K562 (cell line): ENCODE data around the gene ERAS. TPM values are rescaled to one million over a fixed set of nuclear protein-coding genes. Genes with fewer than 3 reads are reported as not detected.

Experiments used
- ELF2 ChIP-seq: fragments of 250-450 bp; sonication (Bioruptor Pico); IDR thresholded peaks from 2 replicates; pipeline ENCODE4 v1.5.0; 2021; ENCODE audit warnings: mild to moderate bottlenecking
- GATA2 ChIP-seq: sonication (generic); formaldehyde crosslinking; IDR thresholded peaks from 2 replicates; pipeline ENCODE4 v1.4.0; 2020; ENCODE audit warnings: mild to moderate bottlenecking, missing genetic modification reagents
- KLF16 ChIP-seq: IDR thresholded peaks from 2 replicates; pipeline ENCODE4 v1.6.1; 2016; ENCODE audit warnings: antibody characterized with exemption
- MIER1 ChIP-seq: fragments of 450-650 bp; IDR thresholded peaks from 2 replicates; pipeline ENCODE4 v1.6.1; 2016; ENCODE audit warnings: antibody characterized with exemption, mild to moderate bottlenecking, low read depth
- NBN ChIP-seq: fragments of 450-650 bp; IDR thresholded peaks from 2 replicates; pipeline ENCODE4 v1.6.1; 2016; ENCODE audit warnings: low read depth, mild to moderate bottlenecking
- NCOA4 ChIP-seq: fragments of 450-650 bp; IDR thresholded peaks from 2 replicates; pipeline ENCODE4 v1.6.1; 2018; ENCODE audit warnings: mild to moderate bottlenecking; ENCODE audit not compliant: partially characterized antibody
- NELFE ChIP-seq: IDR thresholded peaks from 2 replicates; pipeline ENCODE4 v1.6.1; 2011; ENCODE audit warnings: mild to moderate bottlenecking; ENCODE audit not compliant: insufficient read depth, insufficient read length
- POLR2AphosphoS5 ChIP-seq: IDR thresholded peaks from 2 replicates; pipeline ENCODE4 v1.6.1; 2011; ENCODE audit warnings: mild to moderate bottlenecking, low read depth, low read length, moderate library complexity; ENCODE audit not compliant: control insufficient read depth, insufficient read depth
- SAFB ChIP-seq: fragments of 200-400 bp; formaldehyde crosslinking; IDR thresholded peaks from 2 replicates; pipeline ENCODE4 v1.6.1; 2017; ENCODE audit warnings: low read depth, low read length, borderline replicate concordance
- SETDB1 ChIP-seq: IDR thresholded peaks from one replicate; pipeline ENCODE4 v1.6.1; 2012; ENCODE audit warnings: low read length, control low read depth, inconsistent platforms
- SP1 ChIP-seq: sonication (generic); formaldehyde crosslinking; IDR thresholded peaks from 2 replicates; pipeline ENCODE4 v1.8.1; 2022; ENCODE audit warnings: mild to moderate bottlenecking, missing genetic modification reagents
- TOE1 ChIP-seq, 2 experiments: fragments of 450-650 bp in 1 of 2; sonication (generic) in 1 of 2; formaldehyde crosslinking in 1 of 2; IDR thresholded peaks; 2 replicates each; pipeline versions ENCODE4 v1.7.1 to v1.8.0; 2016 to 2022; ENCODE audit warnings: borderline replicate concordance in 2 of 2, mild to moderate bottlenecking in 2 of 2, antibody characterized with exemption in 1 of 2, inconsistent platforms in 1 of 2, low read depth in 1 of 2, missing genetic modification reagents in 1 of 2, moderate library complexity in 1 of 2
- U2AF2 ChIP-seq: fragments of 200-400 bp; formaldehyde crosslinking; optimal IDR thresholded peaks from 2 replicates; pipeline ENCODE3; 2017; ENCODE audit warnings: low read depth, mild to moderate bottlenecking, low read length
- YY1 ChIP-seq, 3 experiments: IDR thresholded peaks; 2 replicates each; pipeline ENCODE4 v1.6.1; 2011; ENCODE audit warnings: low read length in 2 of 3, mild to moderate bottlenecking in 2 of 3, moderate library complexity in 2 of 3, borderline replicate concordance in 1 of 3, control low read depth in 1 of 3, low read depth in 1 of 3; ENCODE audit not compliant: insufficient read depth in 3 of 3, insufficient replicate concordance in 2 of 3, control insufficient read depth in 1 of 3, insufficient read length in 1 of 3; ENCODE audit errors: extremely low read depth in 1 of 3
- ZNF766 ChIP-seq: fragments of 200-800 bp; sonication (Bioruptor generic); conservative IDR thresholded peaks from 2 replicates; pipeline ENCODE4 v1.6.1; 2016; ENCODE audit warnings: missing genetic modification characterization, missing compliant biosample characterization
- ZZZ3 ChIP-seq: fragments of 450-650 bp; IDR thresholded peaks from 2 replicates; pipeline ENCODE4 v1.6.1; 2016; ENCODE audit warnings: antibody characterized with exemption, mild to moderate bottlenecking, moderate library complexity
- polyA plus RNA-seq, 8 experiments: library from polyadenylated mRNA; depleted of rRNA in 4 of 8; stranded (reverse) in 5 of 8; unstranded in 3 of 8; fragments of >200 nt; fragmentation: Nextera tagmentation in 2 of 8; fragmentation: Illumina TruSeq in 1 of 8; extraction: Ambion mirVana in 2 of 8; extraction: Trizol in 1 of 8; gene quantifications; 2 replicates each; pipeline versions ENCODE4 v1.2.1 to v1.2.3, GENCODE V29; 2011 to 2014; ENCODE audit warnings: inconsistent platforms in 1 of 8, missing spikeins in 1 of 8
- total RNA-seq, 7 experiments: library from RNA; depleted of rRNA in 6 of 7; stranded (reverse); fragments of >200 nt in 6 of 7; fragmentation: Illumina TruSeq in 2 of 7; extraction: Trizol in 2 of 7; gene quantifications; 2 replicates each; pipeline versions ENCODE4 v1.2.1 to v1.2.3, GENCODE V29; 2011 to 2021; ENCODE audit warnings: low replicate concordance in 1 of 7
- TF ChIP-seq, protein P1 (sequence below): fragments of 450-650 bp; formaldehyde crosslinking; IDR thresholded peaks from 2 replicates; pipeline ENCODE4 v1.4.0; 2022; ENCODE audit warnings: missing genetic modification characterization

ERAS gene
- total and polyA plus RNA-seq, 9 of the 15 experiments (the other 6 are each of a cell fraction or from before 2014, with no cell fraction given): 0.07 to 0.12 TPM; not detected in 7

DNA sequence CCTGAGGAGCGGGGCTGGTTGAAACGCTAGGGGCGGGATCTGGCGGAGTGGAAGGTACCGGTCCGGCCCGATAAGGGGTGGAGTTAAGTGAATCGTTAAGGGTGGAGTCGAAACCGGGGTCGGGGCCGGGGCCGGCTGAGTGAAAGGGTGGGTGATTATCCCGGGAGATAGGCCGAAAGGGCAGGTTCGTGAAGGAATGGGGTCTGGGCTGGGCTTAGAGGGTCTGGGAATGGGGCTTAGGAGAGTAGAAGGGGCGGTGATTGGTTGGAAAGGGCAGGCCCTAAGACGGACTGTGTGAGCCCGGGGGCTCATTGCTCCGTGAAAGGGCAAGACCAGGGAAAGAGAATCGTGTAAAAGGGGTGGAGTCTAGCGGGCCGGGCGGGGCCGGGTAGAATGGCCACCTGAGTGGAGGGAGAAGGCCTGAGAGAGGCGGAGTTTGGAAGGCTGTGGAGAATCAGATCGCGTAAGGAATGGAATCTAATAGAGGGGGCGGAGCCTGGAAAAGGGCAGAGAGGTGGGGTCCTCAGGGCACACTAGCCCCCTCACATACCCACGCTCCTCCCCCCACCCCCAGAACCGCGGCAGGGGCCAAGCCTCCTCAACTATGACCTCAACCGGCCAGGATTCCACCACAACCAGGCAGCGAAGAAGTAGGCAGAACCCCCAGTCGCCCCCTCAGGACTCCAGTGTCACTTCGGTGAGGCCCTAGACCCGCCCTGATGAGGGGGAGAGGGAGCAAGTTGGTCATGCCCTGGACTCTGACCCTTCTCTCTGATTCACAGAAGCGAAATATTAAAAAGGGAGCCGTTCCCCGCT is 24.0 kb upstream of the ERAS start (continued):
- TF ChIP-seq YY1 (IDR thresholded peaks at IDR 0.05; ENCODE audit: borderline replicate concordance in 1 of 3, control insufficient read depth in 1 of 3, extremely low read depth in 1 of 3, insufficient read depth in 3 of 3, insufficient read length in 1 of 3, insufficient replicate concordance in 2 of 3, low read depth in 1 of 3, low read length in 2 of 3): peak in 1 of 3 experiments; percentile 66
- no peak for TF ChIP-seq SAFB
- TF ChIP-seq SETDB1: no peak
- TF ChIP-seq NBN: peak; percentile 90
- no peak for TF ChIP-seq U2AF2
- peak; percentile 65; the same call in 1 of the 2 replicates for TF ChIP-seq TOE1 (IDR thresholded peaks at IDR 0.05; ENCODE audit: borderline replicate concordance)
- TF ChIP-seq TOE1 (CRISPR knock-in tag; IDR thresholded peaks at IDR 0.05; ENCODE audit: borderline replicate concordance, low read depth): no peak
- TF ChIP-seq ZZZ3: no peak
- no peak for TF ChIP-seq ELF2
- no peak; the same call in 1 of the 2 replicates for TF ChIP-seq GATA2 (CRISPR knock-in tag)
- TF ChIP-seq SP1: 0 out of 2 replicates have a peak, but pooled peaks have one; percentile 52
- TF ChIP-seq POLR2AphosphoS5: peak; percentile 37; the same call in 1 of the 2 replicates
- TF ChIP-seq, protein P1, sequence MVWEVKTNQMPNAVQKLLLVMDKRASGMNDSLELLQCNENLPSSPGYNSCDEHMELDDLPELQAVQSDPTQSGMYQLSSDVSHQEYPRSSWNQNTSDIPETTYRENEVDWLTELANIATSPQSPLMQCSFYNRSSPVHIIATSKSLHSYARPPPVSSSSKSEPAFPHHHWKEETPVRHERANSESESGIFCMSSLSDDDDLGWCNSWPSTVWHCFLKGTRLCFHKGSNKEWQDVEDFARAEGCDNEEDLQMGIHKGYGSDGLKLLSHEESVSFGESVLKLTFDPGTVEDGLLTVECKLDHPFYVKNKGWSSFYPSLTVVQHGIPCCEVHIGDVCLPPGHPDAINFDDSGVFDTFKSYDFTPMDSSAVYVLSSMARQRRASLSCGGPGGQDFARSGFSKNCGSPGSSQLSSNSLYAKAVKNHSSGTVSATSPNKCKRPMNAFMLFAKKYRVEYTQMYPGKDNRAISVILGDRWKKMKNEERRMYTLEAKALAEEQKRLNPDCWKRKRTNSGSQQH (CRISPR knock-in tag): peak; percentile 91
- no peak for TF ChIP-seq ZNF766 (CRISPR knock-in tag)
- TF ChIP-seq KLF16: no peak
- TF ChIP-seq MIER1: no peak
- no peak for TF ChIP-seq NELFE
- no peak for TF ChIP-seq NCOA4
- TF ChIP-seq, all 486 proteins: peak for 62
